Activated T-helper 1 cell treated with anti-CD3 and anti-CD28 coated beads, Interleukin-12 subunit alpha, Interleukin-12 subunit beta, Interleukin-2, Interleukin-4 antibody, amounts not matched to agents 30 ng/mL and 10 ng/mL and 1 ng/mL, durations not matched to agents 14 hours and 24 hours and 36 hours (primary cell): ENCODE results near the gene DYSF. TPM values are rescaled to one million over a fixed set of nuclear protein-coding genes. Genes with fewer than 3 reads are reported as not detected.

ENCODE experiments used
- DNase-seq: peaks from one replicate; pipeline ENCODE4 v3.0.0; 2021; ENCODE audit warnings: low spot score
- H3K27ac Mint-ChIP-seq: one replicate; pipeline ENCODE4 v1.8.0; 2021; ENCODE audit warnings: mild to moderate bottlenecking, mixed read lengths
- H3K27me3 Mint-ChIP-seq: one replicate; pipeline ENCODE4 v1.8.0; 2022; ENCODE audit warnings: mild to moderate bottlenecking, moderate library complexity, mixed read lengths; ENCODE audit not compliant: insufficient read depth
- H3K36me3 Mint-ChIP-seq: one replicate; pipeline ENCODE4 v1.8.0; 2021; ENCODE audit warnings: low read depth, mixed read lengths
- H3K4me1 Mint-ChIP-seq: one replicate; pipeline ENCODE4 v1.8.0; 2021; ENCODE audit warnings: low read depth, mixed read lengths
- H3K4me3 Mint-ChIP-seq: one replicate; pipeline ENCODE4 v1.8.0; 2021; ENCODE audit warnings: mild to moderate bottlenecking, moderate library complexity, mixed read lengths
- H3K9me3 Mint-ChIP-seq: one replicate; pipeline ENCODE4 v1.8.0; 2021; ENCODE audit warnings: mixed read lengths
- intact Hi-C: fragments of 100-400 bp; cut with micrococcal nuclease; formaldehyde crosslinking; loops from one replicate; pipeline ENCODE4 v1.15.1; 2024
- total RNA-seq: library from RNA; stranded (reverse); gene quantifications from 2 replicates; pipeline ENCODE4 v1.2.3, GENCODE V29; 2022

DYSF gene
- total RNA-seq, 1 donor from 2014 or later, result not detected

GRCh38 chr2:71575966-71576365 lies 122.6 kb downstream of the DYSF start:
- DNase-seq, result no peak
- Mint-ChIP-seq H3K27ac (no peak overlapping the region), H3K4me1 (no peaks in the 10 kb centered on the region), H3K36me3 (no peaks in the 10 kb centered on the region), H3K27me3 (no peaks in the 10 kb centered on the region), H3K9me3 (no peaks in the 10 kb centered on the region), H3K4me3 (no peak overlapping the region)
- intact Hi-C loops, result no loop called here

- no peak overlapping the region for H3K4me3 Mint-ChIP-seq
- H3K4me1 Mint-ChIP-seq, result no peaks in the 10 kb centered on the region
- H3K36me3 Mint-ChIP-seq, result no peaks in the 10 kb centered on the region
- H3K9me3 Mint-ChIP-seq, result no peaks in the 10 kb centered on the region
- intact Hi-C loops, result no loop called here
- DNase-seq, result no peak
- no peak overlapping the region for H3K27ac Mint-ChIP-seq
- H3K27me3 Mint-ChIP-seq, result no peaks in the 10 kb centered on the region
Observed at GRCh38 chr2:71576541-71576940, 123.2 kb downstream of the DYSF start.

GRCh38 chr2:71577209-71577608 lies 123.8 kb downstream of the DYSF start:
- Mint-ChIP-seq H3K27ac (no peak overlapping the region), H3K27me3 (no peaks in the 10 kb centered on the region), H3K9me3 (no peaks in the 10 kb centered on the region), H3K4me1 (no peaks in the 10 kb centered on the region), H3K36me3 (no peaks in the 10 kb centered on the region), H3K4me3 (no peak overlapping the region)
- intact Hi-C loops, result no loop called here
- DNase-seq, result no peak

- intact Hi-C loops, result no loop called here
- Mint-ChIP-seq H3K4me1 (no peaks in the 10 kb centered on the region), H3K9me3 (no peaks in the 10 kb centered on the region), H3K27me3 (no peaks in the 10 kb centered on the region), H3K27ac (no peak overlapping the region), H3K4me3 (no peak overlapping the region), H3K36me3 (no peaks in the 10 kb centered on the region)
- DNase-seq, result no peak
Observed at GRCh38 chr2:71578767-71579342, 125.5 kb downstream of the DYSF start.

- no peak for DNase-seq
- H3K4me3 Mint-ChIP-seq, result no peak overlapping the region
- no peaks in the 10 kb centered on the region for H3K27me3 Mint-ChIP-seq
- no peaks in the 10 kb centered on the region for H3K36me3 Mint-ChIP-seq
- H3K4me1 Mint-ChIP-seq, result no peaks in the 10 kb centered on the region
- intact Hi-C loops, result no loop called here
- H3K27ac Mint-ChIP-seq, result no peak overlapping the region
- no peaks in the 10 kb centered on the region for H3K9me3 Mint-ChIP-seq
Observed at GRCh38 chr2:71581026-71581425, 127.7 kb downstream of the DYSF start.

GRCh38 chr2:71583876-71584275 lies 130.5 kb downstream of the DYSF start:
- intact Hi-C loops, result no loop called here
- no peaks in the 10 kb centered on the region for H3K4me1 Mint-ChIP-seq
- no peaks in the 10 kb centered on the region for H3K9me3 Mint-ChIP-seq
- no peaks in the 10 kb centered on the region for H3K36me3 Mint-ChIP-seq
- H3K27ac Mint-ChIP-seq, result no peak overlapping the region
- H3K4me3 Mint-ChIP-seq, result no peak overlapping the region
- peaks cover 1% of the 10 kb centered on the region for H3K27me3 Mint-ChIP-seq
- DNase-seq, result no peak

- Mint-ChIP-seq H3K27me3 (peaks cover 5% of the 10 kb centered on the region), H3K9me3 (no peaks in the 10 kb centered on the region), H3K27ac (no peak overlapping the region), H3K4me3 (no peak overlapping the region), H3K4me1 (no peaks in the 10 kb centered on the region), H3K36me3 (no peaks in the 10 kb centered on the region)
- DNase-seq, result no peak
- intact Hi-C loops, result no loop called here
Observed at GRCh38 chr2:71586471-71586870, 133.1 kb downstream of the DYSF start.

- H3K4me1 Mint-ChIP-seq, result no peaks in the 10 kb centered on the region
- no peaks in the 10 kb centered on the region for H3K9me3 Mint-ChIP-seq
- no peaks in the 10 kb centered on the region for H3K36me3 Mint-ChIP-seq
- peaks cover 5% of the 10 kb centered on the region for H3K27me3 Mint-ChIP-seq
- H3K27ac Mint-ChIP-seq, result no peak overlapping the region
- no peak for DNase-seq
- intact Hi-C loops, result no loop called here
- H3K4me3 Mint-ChIP-seq, result no peak overlapping the region
Observed at GRCh38 chr2:71587509-71588073, 134.2 kb downstream of the DYSF start.

GRCh38 chr2:71588497-71589170 lies 135.3 kb downstream of the DYSF start:
- H3K36me3 Mint-ChIP-seq, result no peaks in the 10 kb centered on the region
- peaks cover 5% of the 10 kb centered on the region for H3K27me3 Mint-ChIP-seq
- intact Hi-C loops, result no loop called here
- H3K9me3 Mint-ChIP-seq, result no peaks in the 10 kb centered on the region
- H3K4me3 Mint-ChIP-seq, result no peak overlapping the region
- no peak overlapping the region for H3K27ac Mint-ChIP-seq
- no peaks in the 10 kb centered on the region for H3K4me1 Mint-ChIP-seq
- DNase-seq, result no peak

GRCh38 chr2:71589763-71590162 lies 136.4 kb downstream of the DYSF start:
- Mint-ChIP-seq H3K27ac (no peak overlapping the region), H3K4me3 (no peak overlapping the region), H3K27me3 (peaks cover 5% of the 10 kb centered on the region), H3K4me1 (no peaks in the 10 kb centered on the region), H3K9me3 (no peaks in the 10 kb centered on the region), H3K36me3 (no peaks in the 10 kb centered on the region)
- intact Hi-C loops, result no loop called here
- no peak for DNase-seq

GRCh38 chr2:71591044-71591443 lies 137.7 kb downstream of the DYSF start:
- H3K4me1 Mint-ChIP-seq, result no peaks in the 10 kb centered on the region
- H3K36me3 Mint-ChIP-seq, result no peaks in the 10 kb centered on the region
- intact Hi-C loops, result no loop called here
- H3K27me3 Mint-ChIP-seq, result peaks cover 5% of the 10 kb centered on the region
- no peak overlapping the region for H3K27ac Mint-ChIP-seq
- H3K4me3 Mint-ChIP-seq, result no peak overlapping the region
- no peak for DNase-seq
- H3K9me3 Mint-ChIP-seq, result no peaks in the 10 kb centered on the region

- Mint-ChIP-seq H3K4me3 (no peak overlapping the region), H3K4me1 (no peaks in the 10 kb centered on the region), H3K9me3 (no peaks in the 10 kb centered on the region), H3K27me3 (peaks cover 5% of the 10 kb centered on the region), H3K27ac (no peak overlapping the region), H3K36me3 (no peaks in the 10 kb centered on the region)
- DNase-seq, result no peak
- intact Hi-C loops, result no loop called here
Observed at GRCh38 chr2:71592181-71592711, 138.9 kb downstream of the DYSF start.

GRCh38 chr2:71595569-71595968 lies 142.2 kb downstream of the DYSF start:
- H3K36me3 Mint-ChIP-seq, result no peaks in the 10 kb centered on the region
- no peak overlapping the region for H3K4me3 Mint-ChIP-seq
- H3K9me3 Mint-ChIP-seq, result no peaks in the 10 kb centered on the region
- H3K27ac Mint-ChIP-seq, result no peak overlapping the region
- intact Hi-C loops, result no loop called here
- no peak for DNase-seq
- H3K4me1 Mint-ChIP-seq, result no peaks in the 10 kb centered on the region
- peaks cover 6% of the 10 kb centered on the region for H3K27me3 Mint-ChIP-seq
